GM18511 (cell line): ENCODE measurements around the gene HRCT1.
"Not testable (repeated sequence)": the region's sequence is repeated elsewhere in the genome, so short reads cannot be mapped to it uniquely, and the experiment has no call there.

Experiments
- ATAC-seq: cut with Tn5 transposase; IDR thresholded peaks from one replicate; pipeline ENCODE4 v1.9.1; 2021; ENCODE audit warnings: mild to moderate bottlenecking, moderate library complexity; ENCODE audit not compliant: unreplicated experiment

HRCT1 gene

GRCh38 chr9:35915681-35916294 is 9.8 kb downstream of the HRCT1 start:
- no peak for ATAC-seq

- ATAC-seq = no peak
Measured at GRCh38 chr9:35917261-35917660, 11.3 kb downstream of the HRCT1 start.

DNA sequence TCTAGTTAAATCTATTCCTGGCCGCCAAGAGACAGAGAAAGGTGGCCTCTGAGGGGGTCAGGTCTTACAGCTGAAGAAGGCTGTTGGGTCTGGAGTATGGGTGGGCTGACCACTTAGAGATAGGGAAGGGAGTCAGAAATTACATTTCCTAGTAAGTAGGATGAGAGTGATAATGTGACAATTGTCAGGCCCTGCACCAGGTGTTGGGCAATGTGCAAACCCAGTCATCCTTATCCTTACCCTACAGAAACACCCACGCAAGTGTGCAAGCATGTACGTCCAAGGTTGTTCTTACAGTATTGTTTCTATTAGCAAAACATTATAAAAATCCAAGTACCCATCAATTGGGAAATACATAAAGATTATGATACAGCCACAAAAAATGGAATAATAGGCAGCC is 12.8 kb downstream of the HRCT1 start:
- no peak for ATAC-seq

DNA sequence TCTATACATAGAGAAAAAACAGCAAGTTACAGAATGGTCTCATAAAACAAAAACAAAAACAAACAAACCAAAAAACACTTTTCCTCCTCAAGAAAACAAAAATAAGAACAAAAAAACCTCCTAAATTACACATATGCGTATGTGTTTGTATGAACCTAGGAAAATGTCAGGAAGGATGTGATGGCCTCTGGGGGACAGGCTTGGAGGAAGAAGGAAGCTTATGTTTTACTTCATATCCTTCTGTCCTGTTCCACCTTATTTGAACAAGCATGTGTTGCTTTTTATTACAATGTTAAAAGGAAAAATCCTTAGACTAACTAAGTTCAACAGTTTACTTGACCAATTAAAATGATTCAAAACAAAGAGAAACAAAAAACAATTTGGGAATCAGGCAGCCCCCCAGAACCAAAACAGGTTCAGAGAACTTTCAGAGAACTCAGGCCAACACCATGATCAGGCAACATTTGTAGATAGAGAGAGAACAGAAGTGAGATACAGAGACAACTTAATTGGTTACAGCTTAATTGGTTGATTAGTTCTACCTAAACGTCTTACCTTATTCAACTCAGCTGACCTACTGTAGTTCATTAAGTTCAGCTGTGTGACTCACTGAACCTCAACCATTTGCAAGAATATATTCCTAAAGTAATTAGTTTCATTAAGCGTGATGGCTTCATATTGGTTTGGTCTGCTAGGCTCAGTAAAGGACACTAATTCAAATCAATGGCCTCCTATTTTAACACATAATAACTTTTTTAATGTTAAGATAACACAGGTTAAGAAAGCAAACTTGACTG is 13.4 kb downstream of the HRCT1 start:
- no peak for ATAC-seq

DNA sequence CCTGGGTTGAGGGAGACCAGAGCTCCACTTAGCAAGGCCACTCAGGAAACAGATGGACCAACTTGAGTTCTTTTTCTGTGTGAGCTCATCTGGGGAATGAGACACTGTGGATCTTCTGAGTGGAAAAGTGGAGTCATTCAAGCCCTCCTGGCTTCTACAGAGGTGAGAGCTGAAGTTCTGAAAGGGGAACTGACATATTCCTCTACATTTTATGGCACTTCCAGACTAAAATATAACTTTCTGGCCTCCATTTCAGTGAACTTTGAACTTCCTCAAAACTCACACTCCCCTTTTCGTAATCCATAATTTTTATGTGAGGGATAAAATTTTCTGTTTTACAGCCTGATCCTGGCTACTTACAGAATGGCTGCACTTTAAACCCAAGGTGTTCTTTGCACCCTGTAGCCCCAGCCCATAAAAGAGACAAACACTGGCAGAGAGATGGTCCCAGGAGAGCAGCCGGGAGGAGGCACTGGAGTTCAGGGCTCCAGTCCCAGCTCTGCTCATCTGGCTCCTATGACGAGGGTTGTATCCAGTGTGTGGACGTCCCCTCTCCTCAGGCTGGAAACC is 14.1 kb downstream of the HRCT1 start:
- ATAC-seq = no peak

DNA sequence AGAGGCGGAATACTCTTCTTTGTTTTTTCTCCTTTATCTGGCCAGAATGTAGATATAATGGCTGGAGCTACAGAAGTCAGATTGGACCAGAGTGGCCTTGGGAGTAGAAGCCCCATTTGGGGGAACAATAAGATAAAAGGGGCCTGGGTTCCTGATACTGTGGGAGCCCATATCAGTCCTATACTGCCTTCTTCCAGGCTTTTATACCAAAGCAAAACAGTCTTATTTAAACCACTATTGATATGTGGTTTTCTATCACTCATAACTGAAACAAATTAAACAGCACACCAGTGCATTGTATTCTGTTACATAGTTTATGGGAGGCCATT is 17.6 kb downstream of the HRCT1 start:
- ATAC-seq = no peak

- ATAC-seq = no peak
Measured at GRCh38 chr9:35923927-35924763, 18.1 kb downstream of the HRCT1 start.

DNA sequence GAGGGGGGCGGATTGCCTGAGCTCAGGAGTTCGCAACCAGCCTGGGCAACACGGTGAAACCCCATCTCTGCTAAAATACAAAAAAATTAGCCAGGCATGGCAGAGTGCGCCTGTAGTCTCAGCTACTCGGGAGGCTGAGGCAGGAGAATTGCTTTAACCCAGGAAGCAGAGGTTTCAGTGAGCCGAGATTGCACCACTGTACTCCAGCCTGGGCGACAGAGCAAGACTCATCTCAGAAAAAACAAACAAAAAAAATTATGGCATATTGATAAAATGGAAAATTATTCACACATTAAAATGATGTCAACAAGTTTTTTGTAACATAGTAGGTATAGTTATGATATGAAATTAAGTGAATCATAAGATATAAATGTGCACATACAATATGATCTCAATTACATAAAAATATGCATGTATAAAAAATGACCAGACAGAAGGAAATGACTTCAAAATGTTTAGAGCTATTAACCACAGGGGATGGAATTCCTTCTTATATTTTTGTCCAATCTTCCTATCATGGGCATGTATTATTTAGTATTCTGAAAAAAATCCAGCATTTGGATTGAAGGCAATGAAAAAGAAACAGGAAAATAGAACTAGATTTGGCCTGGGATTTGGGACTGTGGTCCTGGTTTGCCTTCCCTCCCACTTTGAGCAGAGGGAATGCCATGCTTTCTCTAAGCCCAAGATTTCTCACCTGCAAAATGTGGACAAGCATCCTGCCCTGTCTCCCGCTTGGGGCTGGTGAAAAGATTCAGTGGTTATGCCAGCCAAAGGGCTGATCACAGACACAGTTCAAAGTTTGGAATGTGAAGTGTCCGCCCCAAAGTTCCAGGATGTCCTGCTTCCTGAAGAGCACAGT is 22.8 kb downstream of the HRCT1 start:
- ATAC-seq = no peak

GRCh38 chr9:35929453-35929718 is 23.4 kb downstream of the HRCT1 start:
- ATAC-seq = no peak

DNA sequence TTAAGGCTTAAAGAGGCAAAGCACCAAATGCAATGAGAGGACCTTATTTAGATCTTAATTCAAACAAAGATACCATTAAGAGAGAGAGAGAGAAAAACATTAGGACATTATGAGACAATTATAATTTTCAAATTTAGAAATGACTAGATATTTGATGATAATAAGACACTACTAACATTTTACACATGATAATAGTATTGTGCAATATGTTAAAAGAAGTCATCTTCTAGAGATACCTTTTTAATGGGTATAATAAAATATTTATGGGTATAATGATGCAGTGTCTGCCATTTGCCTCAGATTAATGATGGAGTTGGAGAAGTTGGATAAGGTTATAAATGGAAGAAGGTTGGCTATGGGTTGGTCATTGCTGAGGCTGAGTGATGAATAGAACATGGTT is 24.5 kb downstream of the HRCT1 start:
- no peak for ATAC-seq

- ATAC-seq = no peak
Measured at GRCh38 chr9:35930989-35931388, 25.0 kb downstream of the HRCT1 start.

DNA sequence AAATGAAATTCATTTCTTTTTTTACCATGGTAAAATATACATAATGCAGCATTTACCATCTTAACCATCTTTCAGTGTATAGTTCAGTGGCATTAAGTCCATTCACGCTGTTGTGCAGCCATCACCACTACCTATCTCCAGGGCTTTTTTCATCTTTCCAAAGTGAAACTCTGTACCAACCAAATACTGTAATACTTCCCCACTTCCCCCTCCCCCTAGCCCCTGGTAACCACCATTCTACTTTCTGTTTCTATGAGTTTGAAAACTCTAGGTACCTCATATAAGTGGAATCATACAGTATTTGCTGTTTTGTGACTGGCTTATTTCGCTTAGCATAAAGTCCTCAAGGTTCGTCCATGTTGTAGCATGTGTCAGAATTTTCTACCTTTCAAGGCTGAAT is 26.7 kb downstream of the HRCT1 start:
- no peak for ATAC-seq

GRCh38 chr9:35933550-35934067 is 27.6 kb downstream of the HRCT1 start:
- ATAC-seq = no peak

DNA sequence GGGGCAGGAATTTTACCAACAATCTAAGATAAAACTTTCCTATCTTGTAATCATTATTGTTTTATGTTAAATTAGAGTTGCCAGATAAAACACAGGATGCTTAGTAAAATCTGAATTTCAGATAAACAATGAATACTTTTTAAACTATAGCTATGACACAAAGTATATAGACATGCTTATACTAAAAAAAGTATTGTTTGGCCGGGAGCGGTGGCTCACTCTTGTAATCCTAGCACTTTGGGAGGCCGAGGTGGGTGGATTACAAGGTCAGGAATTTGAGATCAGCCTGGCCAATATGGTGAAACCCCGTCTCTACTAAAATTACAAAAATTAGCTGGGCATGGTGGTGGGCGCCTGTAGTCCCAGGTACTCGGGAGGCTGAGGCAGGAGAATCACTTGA is 28.1 kb downstream of the HRCT1 start:
- ATAC-seq = not testable (repeated sequence)

- no peak for ATAC-seq
Measured at GRCh38 chr9:35935261-35935660, 29.3 kb downstream of the HRCT1 start.

DNA sequence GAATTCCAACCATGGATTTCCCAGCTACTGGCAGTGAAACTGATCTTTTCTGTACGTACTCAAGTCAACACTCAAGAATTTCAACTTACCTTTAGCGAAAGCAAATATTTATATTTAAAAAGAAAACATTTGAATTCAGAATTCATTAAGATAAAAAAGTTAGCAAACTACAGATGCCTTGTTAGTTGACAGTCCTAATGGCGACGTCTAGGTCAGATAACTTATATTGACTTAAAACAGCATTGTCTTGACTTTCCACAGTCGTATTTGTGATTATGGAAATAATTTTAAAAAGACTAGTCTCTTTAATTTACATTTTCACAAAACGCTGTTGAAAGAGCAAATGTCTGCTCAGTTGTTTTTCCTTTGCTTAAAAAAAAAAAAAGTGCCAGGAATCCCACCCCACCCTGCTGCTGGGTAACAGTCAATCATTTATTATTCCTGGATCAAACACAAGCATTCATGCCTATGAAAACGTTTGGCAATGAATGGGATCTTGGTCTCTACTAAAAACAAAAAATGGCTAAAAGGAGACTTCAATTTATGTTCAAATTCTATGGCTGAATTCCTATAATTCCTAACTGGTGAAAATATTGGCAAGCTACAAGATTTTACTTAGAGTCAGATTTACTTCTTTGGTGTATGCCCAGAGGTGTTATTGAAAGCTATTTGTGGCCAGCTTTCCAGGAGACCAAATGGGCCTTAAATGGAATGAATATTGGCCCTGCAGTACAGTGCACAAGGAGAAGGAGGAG is 29.9 kb downstream of the HRCT1 start:
- no peak for ATAC-seq

- ATAC-seq = no peak
Measured at GRCh38 chr9:35937227-35937626, 31.2 kb downstream of the HRCT1 start.

DNA sequence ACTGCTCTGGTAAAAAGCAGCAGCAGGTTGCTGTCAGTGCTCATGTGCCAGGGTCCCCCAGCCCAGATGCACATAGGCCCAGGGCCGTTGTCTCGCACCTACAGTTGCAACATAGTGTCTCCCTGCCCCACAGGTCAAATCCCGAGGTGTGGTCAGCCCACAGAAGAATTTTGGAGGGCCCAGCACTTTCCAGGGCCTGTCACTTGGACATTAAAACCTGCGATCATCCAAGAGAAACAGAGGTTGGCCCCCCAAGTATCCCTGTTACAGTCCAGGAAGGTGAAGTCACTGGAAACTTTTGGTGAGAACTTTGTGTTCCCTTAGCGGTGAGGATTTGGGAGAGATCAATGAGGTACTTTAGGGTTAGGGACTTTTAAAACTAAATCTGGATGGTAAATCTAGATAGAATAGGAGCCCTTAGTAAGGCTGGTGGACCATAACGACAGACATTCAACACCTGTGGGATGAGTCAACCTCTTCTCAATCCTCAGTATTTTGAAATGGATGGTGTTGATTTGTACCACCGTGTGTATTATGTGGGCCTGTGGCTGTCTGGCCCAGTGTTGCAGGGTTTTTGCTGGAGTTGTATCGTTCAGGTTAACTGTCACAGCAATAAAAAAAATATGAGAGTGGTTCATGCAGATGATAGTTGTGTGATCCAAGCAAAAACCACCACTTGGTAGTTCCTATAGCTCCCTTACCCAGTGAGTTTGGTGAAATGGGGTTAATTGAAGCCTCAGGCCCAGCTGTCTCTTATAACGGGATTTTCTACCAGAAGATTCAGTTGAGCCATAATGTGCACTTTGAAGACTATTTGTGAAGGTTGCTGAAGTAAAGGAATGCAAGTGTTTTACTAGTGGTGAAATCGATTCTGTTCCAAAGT is 32.7 kb downstream of the HRCT1 start:
- ATAC-seq = no peak

DNA sequence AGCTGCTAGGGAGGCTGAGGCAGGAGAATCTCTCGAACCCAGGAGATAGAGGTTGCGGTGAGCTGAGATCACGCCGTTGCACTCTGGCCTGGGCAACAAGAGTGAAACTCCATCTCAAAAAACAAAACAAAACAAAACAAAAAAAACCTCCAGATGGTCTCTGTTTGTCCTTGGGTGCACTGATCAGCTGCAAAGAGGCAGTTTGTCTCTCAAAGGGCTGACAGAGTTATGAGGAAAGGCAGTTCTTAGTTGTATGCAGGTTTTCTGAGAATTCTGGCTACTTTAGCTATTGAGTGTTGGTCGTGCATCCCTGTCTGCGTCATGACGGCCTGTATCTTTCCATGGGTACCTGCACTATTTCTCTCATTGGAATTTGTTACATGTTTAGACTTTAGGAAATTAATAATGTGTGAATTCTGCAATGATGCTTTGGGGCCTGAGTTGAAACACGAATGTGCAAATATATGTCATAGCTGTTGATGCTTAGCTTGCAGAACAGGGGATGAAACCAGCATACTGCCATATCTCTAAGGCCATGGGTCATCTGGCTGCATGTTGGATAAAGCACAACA is 33.8 kb downstream of the HRCT1 start:
- no peak for ATAC-seq
